ENCODE data around the gene UGT3A1.
"Not testable (repeated sequence)": the region's sequence is repeated elsewhere in the genome, so short reads cannot be mapped to it uniquely, and the experiment has no call there.

The UGT3A1 gene

DNA sequence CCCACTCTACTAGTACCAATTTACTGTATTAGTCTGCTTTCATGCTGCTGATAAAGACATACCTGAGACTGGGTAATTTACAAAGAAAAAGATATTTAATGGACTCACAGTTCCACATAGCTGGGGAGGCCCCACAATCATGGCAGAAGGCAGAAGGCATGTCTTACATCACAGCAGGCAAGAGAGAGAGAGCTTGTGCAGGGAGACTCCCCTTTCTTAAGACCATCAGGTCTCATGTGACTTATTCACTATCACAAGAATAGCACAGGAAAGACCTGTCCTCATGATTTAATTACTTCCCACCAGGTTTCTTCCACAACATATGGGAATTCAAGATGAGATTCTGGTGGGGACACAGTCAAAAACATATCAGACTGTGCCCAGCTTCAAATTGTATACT, 11.5 kb downstream of the UGT3A1 start:
- DNase-seq = no peak

DNA sequence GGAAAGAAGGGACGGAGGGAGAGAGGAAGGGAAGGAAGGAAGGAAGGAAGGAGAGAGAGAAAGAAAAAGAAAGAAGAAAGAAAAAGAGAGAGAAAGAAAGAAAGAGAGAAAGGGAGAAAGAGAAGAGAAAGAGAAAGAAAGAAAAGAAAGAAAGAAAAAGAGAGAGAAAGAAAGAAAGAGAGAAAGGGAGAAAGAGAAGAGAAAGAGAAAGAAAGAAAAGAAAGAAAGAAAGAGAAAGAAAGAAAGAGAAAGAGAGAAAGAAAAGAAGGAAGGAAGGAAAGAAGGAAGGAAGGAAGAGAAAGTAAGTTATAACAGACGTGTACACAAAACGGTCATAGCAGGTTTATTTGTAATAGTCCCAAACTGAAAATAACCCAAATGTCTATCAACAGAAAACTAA, 14.3 kb downstream of the UGT3A1 start:
- DNase-seq = not testable (repeated sequence)

- DNase-seq = no peak
Observed at GRCh38 chr5:35974570-35974969, 16.6 kb downstream of the UGT3A1 start.

DNA sequence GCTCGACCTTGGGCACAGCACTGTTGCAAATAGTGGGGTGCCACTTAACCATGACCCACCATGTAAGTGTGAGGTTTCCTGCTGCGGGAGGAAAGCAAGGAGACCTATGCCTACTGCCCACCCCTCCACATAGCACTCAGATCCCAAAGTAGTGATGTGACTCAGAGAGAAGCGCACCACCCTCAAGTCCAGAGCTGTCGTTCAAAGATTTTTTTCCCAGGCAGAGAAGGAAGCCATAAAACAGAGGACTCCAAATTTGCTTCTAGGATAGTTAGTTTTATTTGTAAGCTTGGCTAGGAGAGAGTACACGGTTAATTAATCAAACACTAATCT, 19.3 kb downstream of the UGT3A1 start:
- no peak for DNase-seq

- no peak for DNase-seq
Observed at GRCh38 chr5:35971186-35971877, 19.9 kb downstream of the UGT3A1 start.

DNA sequence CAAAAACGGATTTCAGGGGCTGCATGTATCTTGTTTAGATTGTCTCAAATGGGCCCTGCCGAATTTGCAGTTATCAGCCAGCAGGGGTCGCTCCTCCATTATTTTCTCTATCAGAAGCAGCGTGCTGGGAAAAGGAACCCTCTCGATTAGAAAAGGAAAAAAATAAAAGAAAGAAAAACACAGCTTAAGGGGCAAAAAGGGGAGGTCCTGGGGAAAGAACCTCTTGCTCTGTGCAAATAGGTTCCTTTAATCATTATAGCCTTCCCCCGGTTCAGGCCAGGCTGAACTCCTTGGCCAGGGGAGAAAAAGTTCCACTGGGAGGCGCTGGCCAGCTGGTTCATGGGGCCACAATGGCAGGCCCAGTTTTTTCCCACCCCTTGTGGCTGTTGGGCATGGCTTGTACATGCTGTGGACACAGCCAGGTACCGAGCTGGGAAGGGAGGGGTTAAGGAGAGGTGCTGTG, 27.8 kb downstream of the UGT3A1 start:
- no peak for DNase-seq

DNA sequence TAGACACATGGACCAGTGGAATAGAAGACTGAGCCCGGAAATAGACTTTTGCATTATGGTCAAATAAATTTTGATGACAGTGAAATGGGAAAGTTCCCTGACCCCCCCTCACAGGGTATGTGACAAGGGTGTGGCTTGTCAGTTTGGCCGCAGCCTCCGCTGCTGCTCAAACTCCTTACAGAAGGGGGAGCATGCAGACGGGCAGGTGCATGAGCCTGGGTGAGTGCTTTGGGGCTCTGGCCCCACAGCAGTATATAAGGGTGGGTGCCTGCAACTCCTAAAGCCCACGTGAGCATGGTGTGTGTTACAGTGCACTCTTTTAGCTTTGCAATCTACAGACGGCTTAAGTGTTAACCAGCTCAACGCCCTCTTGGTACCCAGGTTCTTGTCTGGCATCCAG, 30.9 kb downstream of the UGT3A1 start:
- DNase-seq = no peak

DNA sequence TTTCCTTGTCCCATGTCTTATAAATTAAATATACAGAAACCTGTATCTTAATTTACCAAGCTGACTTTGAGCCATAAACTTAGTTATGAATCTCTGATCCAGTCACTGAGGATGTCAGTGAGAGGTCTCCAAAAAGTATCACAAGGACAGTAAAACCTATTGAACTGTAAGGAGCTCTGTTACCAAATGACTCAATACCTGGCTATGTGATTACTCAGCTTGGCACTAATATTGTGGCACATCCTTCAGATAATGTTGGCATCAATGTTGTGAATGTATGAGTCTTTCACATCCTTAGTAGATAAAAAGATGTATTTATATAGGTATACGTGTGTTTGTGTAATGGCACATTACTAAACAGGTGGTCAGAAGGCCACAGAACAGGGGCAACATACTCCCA, 34.8 kb downstream of the UGT3A1 start:
- DNase-seq = no peak

GRCh38 chr5:35954175-35954574, 37.0 kb downstream of the UGT3A1 start:
- no peak for DNase-seq

DNA sequence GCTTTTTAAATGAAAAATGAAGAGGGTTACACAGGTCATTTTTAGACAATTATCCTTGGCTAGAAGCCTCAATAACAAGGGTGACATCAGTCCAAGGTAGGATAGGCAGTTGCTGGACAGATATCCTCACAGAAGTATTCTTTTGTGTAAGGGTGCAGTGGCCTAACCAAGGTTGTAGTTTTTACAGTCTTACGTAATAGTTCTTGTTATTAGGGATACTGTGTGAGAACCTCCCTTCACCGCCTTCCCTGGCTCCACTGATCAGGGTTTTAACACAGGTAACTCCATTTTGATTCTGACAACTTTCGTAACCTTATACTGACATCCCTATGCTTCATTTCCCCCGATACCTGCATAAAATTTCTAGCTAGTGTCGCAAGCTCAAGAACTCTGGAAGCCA, 44.1 kb downstream of the UGT3A1 start:
- no peak for DNase-seq

DNA sequence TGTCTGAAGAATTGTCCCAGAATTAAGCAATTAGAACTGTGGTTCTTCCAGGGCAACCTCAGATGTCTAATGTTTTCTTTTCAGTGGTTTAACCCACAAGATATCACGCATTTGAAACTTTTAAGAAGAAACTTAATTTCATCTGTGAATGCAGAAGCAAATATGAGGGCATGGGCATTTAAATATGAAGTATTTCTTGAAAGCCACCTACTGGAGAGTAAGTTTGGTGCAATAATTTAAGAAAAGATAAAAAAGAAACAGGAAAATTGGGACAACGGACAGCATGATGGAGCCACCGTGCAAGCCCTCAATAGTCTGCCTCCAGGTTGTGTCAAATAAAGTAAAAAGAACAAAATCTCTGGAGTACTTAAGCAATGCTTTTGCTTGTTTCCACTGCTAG, 51.6 kb downstream of the UGT3A1 start:
- no peak for DNase-seq

DNA sequence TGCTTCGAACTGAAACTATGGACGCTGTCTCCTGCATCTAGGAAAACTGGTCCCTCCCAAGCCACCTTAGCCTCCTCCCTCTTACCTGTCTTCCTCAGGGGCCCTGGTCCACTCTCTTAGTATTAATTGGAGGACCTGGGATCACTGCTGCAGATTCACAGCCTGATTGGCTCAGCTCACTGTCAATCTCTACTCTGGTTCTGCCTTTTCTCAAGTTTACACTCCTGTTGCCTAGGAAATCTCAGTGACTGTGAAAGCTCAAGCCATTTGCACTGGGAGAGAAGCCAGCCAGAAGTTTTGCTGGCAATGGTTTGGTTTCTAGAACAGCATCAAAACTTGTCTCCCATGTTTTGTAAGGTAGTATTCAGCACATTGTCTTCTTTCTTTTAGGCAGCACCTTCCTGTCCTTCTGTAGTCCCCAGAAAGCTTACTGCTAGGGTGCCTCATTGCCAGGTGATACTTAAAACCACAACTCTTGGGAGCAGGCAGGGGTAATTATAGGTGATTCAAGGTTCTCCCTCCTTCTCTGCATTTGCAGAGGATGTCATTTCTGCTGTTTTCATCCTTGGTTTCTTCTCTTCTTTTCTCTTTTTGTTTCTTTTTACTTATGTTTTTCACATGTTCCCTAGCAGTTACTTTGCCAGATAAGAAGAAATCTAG, 52.5 kb downstream of the UGT3A1 start, which contains the start of gene CAPSL:
CAPSL (minus strand) TSS at position 55 of the 660 bp plus-strand sequence. CDS start 17,502 bp downstream, outside the sequence.
- no peak for DNase-seq

DNA sequence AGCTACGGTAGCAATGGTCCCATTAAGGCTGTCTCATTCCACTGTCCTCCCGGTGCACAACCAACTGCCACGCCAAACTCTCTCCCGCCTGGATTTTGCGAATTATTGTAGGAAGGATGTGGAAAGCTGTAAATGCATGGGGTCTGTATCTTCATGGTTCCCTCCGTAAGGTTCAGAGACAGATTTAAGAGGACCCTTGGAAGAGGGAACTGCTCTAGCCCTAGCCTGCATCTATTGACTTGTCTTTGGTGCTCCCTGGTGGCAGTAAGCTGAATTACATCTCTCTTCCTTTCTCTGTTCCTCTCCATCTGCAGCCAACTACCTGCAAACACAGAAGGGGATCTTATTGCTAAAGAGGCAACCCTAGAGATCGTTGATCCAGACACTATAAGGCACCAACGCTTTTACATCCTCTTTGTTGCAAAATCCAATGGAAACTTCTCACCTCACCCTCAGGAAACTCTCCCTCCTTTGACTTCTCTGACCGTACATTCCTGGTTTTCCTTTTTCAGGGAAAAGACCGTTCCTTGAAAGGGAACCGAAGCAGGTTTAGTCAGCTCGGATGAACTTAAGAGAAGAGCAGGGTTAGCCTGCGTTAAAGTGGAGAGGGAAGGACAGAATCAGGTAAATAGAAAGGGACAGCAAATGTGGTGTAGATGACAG, 64.7 kb downstream of the UGT3A1 start:
- DNase-seq = peak; percentile 54

DNA sequence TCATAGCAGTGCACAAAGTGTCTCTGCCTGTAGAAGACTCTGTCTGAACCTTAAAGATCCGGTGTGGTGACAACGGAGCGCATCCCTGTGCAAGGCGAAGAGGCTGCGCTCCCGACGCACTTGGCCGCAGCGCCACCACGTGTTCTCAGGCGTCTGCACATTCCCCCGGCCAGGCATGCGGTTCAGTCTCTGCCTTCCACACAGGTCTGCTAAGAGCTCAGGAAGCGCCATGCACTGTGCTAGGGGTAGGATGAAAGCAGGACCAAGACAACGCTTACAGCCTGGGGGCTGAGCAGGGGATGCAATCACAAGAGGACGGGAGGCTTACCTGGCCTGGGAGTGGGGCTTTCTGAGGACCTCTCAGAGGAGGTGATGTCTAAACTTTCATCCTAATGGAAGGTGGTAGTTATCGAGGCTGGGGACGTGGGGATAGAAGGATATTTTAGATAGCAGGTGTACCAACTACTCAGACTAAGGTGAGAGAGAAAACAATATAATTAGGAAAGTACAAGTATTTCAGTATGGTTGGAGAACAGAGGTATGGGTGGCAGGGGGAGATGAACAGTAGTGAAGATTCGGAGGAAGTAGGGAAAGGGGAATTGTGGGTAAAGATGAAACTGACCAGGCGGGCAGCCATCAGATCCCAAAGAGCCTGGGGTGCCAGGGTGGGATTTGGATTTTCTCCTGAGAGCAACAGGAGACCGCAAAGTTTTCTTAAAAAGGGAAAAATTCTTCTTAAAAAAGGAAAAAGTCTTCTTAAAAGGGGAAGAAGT, 66.1 kb downstream of the UGT3A1 start:
- DNase-seq = peak; percentile 73

DNA sequence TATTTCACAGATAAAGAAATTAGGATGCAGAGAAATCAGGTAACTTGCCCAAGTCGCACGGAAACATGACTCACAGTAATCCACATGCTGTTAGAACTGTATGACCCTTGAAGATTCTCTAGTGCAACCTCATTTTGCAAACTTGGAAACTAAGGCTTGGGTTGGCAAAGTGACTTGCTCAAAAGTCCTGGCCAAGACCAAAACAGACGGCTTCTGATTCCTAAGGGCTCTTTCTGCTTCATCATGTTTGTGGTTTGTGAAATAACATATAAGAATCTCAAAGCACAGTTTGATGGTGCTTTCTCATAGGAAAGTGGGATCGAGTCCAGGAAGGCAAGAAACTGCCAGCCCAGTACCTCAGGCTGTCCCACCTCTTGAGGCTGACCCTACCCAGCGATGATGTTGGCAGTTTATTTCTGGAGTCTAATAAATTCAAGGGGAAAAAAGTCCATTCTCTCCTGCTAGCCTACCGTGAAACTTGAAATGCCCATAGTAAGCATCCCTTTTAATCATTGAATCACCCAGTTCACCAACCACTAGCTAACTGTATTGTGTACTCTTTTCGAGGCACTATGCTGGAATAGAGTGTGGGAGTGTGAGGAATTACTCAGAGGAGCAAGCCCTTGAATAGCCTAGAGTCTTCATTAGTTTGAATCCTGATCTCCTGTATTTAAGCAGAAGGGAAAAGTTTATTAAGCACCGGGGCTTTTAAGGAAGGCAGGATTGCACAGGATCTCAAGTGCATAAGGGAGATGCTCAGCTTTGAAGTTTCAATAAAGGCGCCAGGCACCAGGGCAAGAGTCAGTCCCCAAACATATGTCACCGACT, 66.9 kb downstream of the UGT3A1 start:
- no peak for DNase-seq

GRCh38 chr5:35922468-35922867, 68.7 kb downstream of the UGT3A1 start:
- DNase-seq = no peak

DNA sequence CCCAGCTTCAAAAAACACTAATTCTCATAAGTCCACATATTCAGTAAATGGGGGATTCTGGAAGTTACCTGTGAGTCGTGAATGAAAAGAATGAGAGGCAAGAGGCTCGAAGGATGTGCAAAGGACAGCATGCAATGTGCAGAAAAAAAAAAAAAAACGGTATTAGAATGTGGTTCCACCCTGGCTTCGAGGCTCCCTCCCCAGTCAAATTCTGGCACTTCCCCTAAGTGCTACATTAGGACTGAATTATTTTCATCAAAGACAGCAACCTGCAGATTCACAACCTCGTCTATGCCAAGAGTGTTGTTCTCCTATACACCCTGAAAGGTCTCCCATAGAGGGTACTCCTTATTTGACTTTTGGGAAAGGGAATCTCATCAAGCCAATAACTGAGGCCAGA, 69.3 kb downstream of the UGT3A1 start:
- DNase-seq = no peak

DNA sequence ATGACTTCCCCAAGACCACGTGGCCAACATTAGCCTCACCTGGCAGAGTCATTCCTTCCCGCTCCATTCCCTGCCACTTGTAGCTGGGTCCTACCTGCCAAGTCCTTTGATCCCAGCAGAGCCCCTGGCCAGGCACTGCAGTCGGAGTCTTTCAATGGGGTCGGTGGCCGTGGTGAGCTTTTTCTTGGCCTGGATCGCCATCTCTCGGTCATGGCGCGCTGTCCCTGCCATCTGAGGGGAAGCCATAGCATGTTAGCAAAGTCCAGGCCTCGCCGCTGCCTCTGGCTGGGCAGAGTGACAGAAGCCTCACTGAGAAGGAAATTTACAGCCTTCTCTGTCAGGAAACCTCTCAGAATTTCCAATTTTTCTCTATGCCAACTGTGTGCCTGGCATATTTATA, 70.3 kb downstream of the UGT3A1 start:
- no peak for DNase-seq

DNA sequence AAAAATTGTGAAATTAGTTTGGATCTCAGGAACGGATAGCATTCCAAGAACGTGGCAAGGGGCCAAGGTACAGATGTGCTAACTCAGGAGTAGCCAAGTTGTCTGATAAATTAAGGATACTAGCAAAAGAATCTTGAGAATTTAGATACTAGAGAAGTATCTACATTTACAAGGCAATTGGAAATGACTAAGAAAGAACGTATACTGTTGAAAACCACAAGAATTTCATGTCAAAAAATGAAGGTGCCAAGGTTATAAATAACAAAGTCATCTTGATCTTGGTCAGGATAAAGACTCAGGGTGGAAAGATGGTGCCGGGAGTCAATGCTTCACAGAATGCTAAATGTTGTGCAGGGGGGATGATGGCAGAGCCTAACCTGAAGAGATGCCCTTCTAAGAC, 72.0 kb downstream of the UGT3A1 start:
- no peak for DNase-seq

DNA sequence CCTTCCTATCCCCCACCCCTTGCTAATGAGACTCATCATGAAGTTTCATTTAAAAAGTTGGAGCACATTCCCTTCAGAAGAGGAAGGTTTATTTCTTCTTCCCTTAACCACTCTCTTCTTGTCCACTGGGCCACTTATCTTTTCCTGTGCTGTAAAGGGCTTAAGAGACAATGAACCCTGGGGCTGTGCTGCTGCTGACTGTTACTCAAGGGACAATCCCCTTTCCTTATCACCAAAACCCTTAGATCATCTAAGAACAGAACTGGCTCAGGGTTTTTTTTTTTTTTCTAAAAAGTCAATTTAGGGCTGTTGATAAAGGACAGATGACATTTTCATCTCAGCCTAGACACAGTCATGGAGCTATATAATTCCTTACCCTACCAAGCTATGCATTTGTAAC, 82.4 kb downstream of the UGT3A1 start:
- DNase-seq = no peak

DNA sequence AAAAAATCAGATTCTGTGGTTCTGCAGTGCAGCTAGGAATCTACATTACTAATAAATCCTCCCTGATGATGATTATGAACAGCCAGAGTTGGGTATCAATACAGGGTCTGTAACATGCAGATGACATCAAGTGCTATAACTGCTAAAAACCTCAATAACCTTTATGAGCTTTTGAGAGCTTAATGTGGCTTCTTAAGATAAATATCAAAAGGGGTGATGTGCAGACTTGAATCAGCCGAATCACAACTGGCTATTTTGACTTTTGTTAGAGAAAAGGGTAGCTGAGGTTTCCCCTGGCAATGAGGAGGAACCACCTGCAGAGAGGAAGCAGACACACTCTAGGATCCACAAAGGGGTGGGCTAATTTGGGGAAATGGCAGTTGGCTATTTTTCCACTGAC, 83.0 kb downstream of the UGT3A1 start:
- DNase-seq = no peak

- no peak for DNase-seq
Observed at GRCh38 chr5:35904443-35905132, 86.6 kb downstream of the UGT3A1 start.
